ENCODE data around the gene ABHD15. TPM values are rescaled to one million over a fixed set of nuclear protein-coding genes. Genes with fewer than 3 reads are reported as not detected.

The ABHD15 gene
- total and polyA plus RNA-seq, 9 of the 15 experiments (the other 6 are each of a cell fraction or from before 2014, with no cell fraction given) = 0.85 to 4.2 (median 2.1) TPM

- WGBS (ENCODE audit: insufficient coverage, low coverage, missing lambda C conversion rate) = 89% methylated on average over 8 of the region's 8 CpGs
- Histone ChIP-seq H3K4me2 (ENCODE audit: insufficient read depth, low read length) (no peak overlapping the region), H3K27me3 (ENCODE audit: control insufficient read depth in 2 of 2, insufficient read depth in 2 of 2, low read length in 2 of 2) (no peaks in the 10 kb centered on the region), H3K4me3 (no peak overlapping the region), H3K27ac (ENCODE audit: extremely low read depth, low read depth, low read length) (no peak overlapping the region), H3K4me1 (replicated peaks in 1 of 2; ENCODE audit: control insufficient read depth in 2 of 2, insufficient read depth in 2 of 2, low read length in 2 of 2) (no peaks in the 10 kb centered on the region), H2AFZ (ENCODE audit: low read depth, low read length) (no peak overlapping the region), H3K79me2 (ENCODE audit: control insufficient read depth, insufficient read depth, low read length) (no peaks in the 10 kb centered on the region), H4K20me1 (replicated peaks; ENCODE audit: control insufficient read depth, insufficient read depth, low read length) (no peaks in the 10 kb centered on the region), H3K9me1 (ENCODE audit: control insufficient read depth, insufficient read depth, low read length) (no peaks in the 10 kb centered on the region), H3K36me3 (ENCODE audit: control insufficient read depth, insufficient read depth, low read length) (peaks cover 57% of the 10 kb centered on the region), H3K9ac (ENCODE audit: insufficient read depth in 1 of 2, low read depth in 2 of 2, low read length in 2 of 2) (no peak overlapping the region), H3K9me3 (replicated peaks; ENCODE audit: control insufficient read depth, insufficient read depth, low read depth, low read length) (no peaks in the 10 kb centered on the region)
- in situ Hi-C loops (cut with MboI) (no loop called here), intact Hi-C loops (cut with micrococcal nuclease) (no loop called here)
- ATAC-seq (no peak), DNase-seq (ENCODE audit: extremely low read depth in 1 of 4, low spot score in 3 of 4) (no peak), FAIRE-seq (no peak)
- ChIA-PET CTCF (ENCODE audit: low intra/inter-chr PET ratio) (no interaction called here), POLR2A (interaction anchor here (1.8 to 1.9 kb wide), 2 partner anchors 10 to 11 kb away, joined by 8 read pairs; no protein-coding TSS in a partner anchor)
- no TSS peak for BruUV-seq (replicated peaks)
- TF ChIP-seq TOE1 (IDR thresholded peaks at IDR 0.05; ENCODE audit: borderline replicate concordance) (no peak), TOE1 (CRISPR knock-in tag; IDR thresholded peaks at IDR 0.05; ENCODE audit: borderline replicate concordance, low read depth) (no peak), ZBTB11 (CRISPR knock-in tag; IDR thresholded peaks at IDR 0.05) (no peak), ATF1 (CRISPR knock-in tag; IDR thresholded peaks at IDR 0.05) (no peak), ATF1 (tag; IDR thresholded peaks at IDR 0.05) (no peak), NR2C1 (IDR thresholded peaks at IDR 0.05) (no peak), NR2C1 (tag; IDR thresholded peaks at IDR 0.05) (no peak), ZNF830 (CRISPR knock-in tag; IDR thresholded peaks at IDR 0.05) (no peak), KAT2B (IDR thresholded peaks at IDR 0.05; ENCODE audit: low read depth, low read length) (no peak), CTCF (IDR thresholded peaks at IDR 0.05 in 2 of 3, conservative IDR thresholded peaks at IDR 0.05 in 1 of 3; ENCODE audit: insufficient read depth in 2 of 3, low read depth in 1 of 3, low read length in 3 of 3) (no peak), FUS (optimal IDR thresholded peaks at IDR 0.05; ENCODE audit: low read depth, low read length) (no peak), PRDM10 (IDR thresholded peaks at IDR 0.05; ENCODE audit: partially characterized antibody) (no peak), FOXK2 (conservative IDR thresholded peaks at IDR 0.05 in 1 of 2, IDR thresholded peaks at IDR 0.05 in 1 of 2; ENCODE audit: low read depth in 2 of 2) (no peak), FOXJ2 (tag; IDR thresholded peaks at IDR 0.05) (no peak)
These were observed 32.9 kb downstream of the ABHD15 start for GRCh38 chr17:29533976-29534375.
